Endothelial cell of umbilical vein (primary cell): Measurements from ENCODE around the gene PPIE. TPM values are rescaled to one million over a fixed set of nuclear protein-coding genes. Genes with fewer than 3 reads are reported as not detected.

Experiments used
- BruUV-seq: library from RNA; stranded (reverse); fragments of 400-500 nt; replicated peaks from 2 replicates; lab custom pipeline; 2021; lab: Mats Ljungman, UMichigan
- CTCF ChIA-PET: fragments of 300-600, 350-600 bp; sonication (Branson Sonifier 250); formaldehyde crosslinking; loops from one replicate; lab custom pipeline; 2021; ENCODE audit warnings: antibody characterized with exemption, inconsistent platforms; lab: Charles Lee
- POLR2A ChIA-PET: fragments of 300-600, 350-600 bp; sonication (Branson Sonifier 250); formaldehyde crosslinking; loops from one replicate; lab custom pipeline; 2021; ENCODE audit warnings: antibody characterized with exemption, inconsistent platforms; lab: Charles Lee
- DNase-seq: peaks from one replicate; pipeline ENCODE4 v3.0.0-alpha.2; 2011; ENCODE audit warnings: low read depth, low spot score
- FAIRE-seq: peaks from 2 replicates; lab custom pipeline; 2011; peaks lifted over from hg19 to GRCh38; lab: Jason Lieb, UNC
- H2AFZ ChIP-seq: 2 replicates; pipeline ENCODE4 v1.6.0; 2012; ENCODE audit warnings: low read depth, low read length, control low read depth, inconsistent platforms
- H3K27ac ChIP-seq: 2 replicates; pipeline ENCODE4 v1.5.1; 2011; ENCODE audit warnings: low read depth, mild to moderate bottlenecking, control low read depth, low read length, moderate library complexity; ENCODE audit not compliant: insufficient read depth
- H3K27me3 ChIP-seq, 2 experiments: 2 replicates each; pipeline versions ENCODE4 v1.6.0 to v1.6.1; 2011; ENCODE audit warnings: low read length in 2 of 2, mixed read lengths in 1 of 2; ENCODE audit not compliant: control insufficient read depth in 2 of 2, insufficient read depth in 2 of 2
- H3K36me3 ChIP-seq, 2 experiments: 2 replicates in 1 of 2; 3 replicates in 1 of 2; pipeline ENCODE4 v1.5.1; 2011; ENCODE audit warnings: low read length in 2 of 2, mild to moderate bottlenecking in 1 of 2, moderate library complexity in 1 of 2; ENCODE audit not compliant: control insufficient read depth in 2 of 2, insufficient read depth in 2 of 2; ENCODE audit errors: extremely low read depth in 1 of 2
- H3K4me1 ChIP-seq: 3 replicates; pipeline ENCODE4 v1.5.1; 2011; ENCODE audit warnings: mild to moderate bottlenecking, low read length; ENCODE audit not compliant: control insufficient read depth, insufficient read depth; ENCODE audit errors: extremely low read depth
- H3K4me2 ChIP-seq: 2 replicates; pipeline ENCODE4 v1.6.1; 2011; ENCODE audit warnings: low read length, control low read depth, mixed read lengths; ENCODE audit not compliant: insufficient read depth
- H3K4me3 ChIP-seq, 3 experiments: fragments of 200-600 bp in 1 of 3; sonication (generic), shearing (Covaris generic) in 1 of 3; replicated peaks in 1 of 3; 2 replicates each; pipeline ENCODE4 v1.5.1; 2011 to 2016; ENCODE audit warnings: control low read depth in 3 of 3, low read length in 3 of 3, mild to moderate bottlenecking in 2 of 3, inconsistent platforms in 1 of 3, low read depth in 1 of 3, moderate library complexity in 1 of 3; ENCODE audit not compliant: insufficient read depth in 1 of 3
- H3K79me2 ChIP-seq: 2 replicates; pipeline ENCODE4 v1.6.0; 2012; ENCODE audit warnings: low read length, inconsistent platforms; ENCODE audit not compliant: control insufficient read depth, insufficient read depth
- H3K9ac ChIP-seq: replicated peaks from 2 replicates; pipeline ENCODE3; 2011; ENCODE audit warnings: low read length, control low read depth; ENCODE audit not compliant: insufficient read depth; ENCODE audit errors: extremely low read depth
- H3K9me1 ChIP-seq: replicated peaks from 3 replicates; pipeline ENCODE4 v1.6.0; 2011; ENCODE audit warnings: mild to moderate bottlenecking, low read length; ENCODE audit not compliant: control insufficient read depth, insufficient read depth; ENCODE audit errors: extremely low read depth
- H3K9me3 ChIP-seq: replicated peaks from 2 replicates; pipeline ENCODE4 v1.5.1; 2012; ENCODE audit warnings: low read length, inconsistent platforms; ENCODE audit not compliant: control insufficient read depth, insufficient read depth
- H4K20me1 ChIP-seq: replicated peaks from 2 replicates; pipeline ENCODE3; 2011; ENCODE audit warnings: mild to moderate bottlenecking, low read length; ENCODE audit not compliant: control insufficient read depth, insufficient read depth; ENCODE audit errors: extremely low read depth
- EZH2 ChIP-seq: IDR thresholded peaks from 2 replicates; pipeline ENCODE4 v1.6.1; 2012; ENCODE audit warnings: borderline replicate concordance, low read depth, mild to moderate bottlenecking, moderate library complexity, low read length, inconsistent platforms; ENCODE audit not compliant: severe bottlenecking
- FOS ChIP-seq: IDR thresholded peaks from 2 replicates; pipeline ENCODE4 v1.6.1; 2011; ENCODE audit warnings: mild to moderate bottlenecking, low read length, moderate library complexity, borderline replicate concordance; ENCODE audit not compliant: insufficient read depth
- GATA2 ChIP-seq: IDR thresholded peaks from 2 replicates; pipeline ENCODE4 v1.7.0; 2011; ENCODE audit warnings: low read depth, mild to moderate bottlenecking, moderate library complexity, mixed read lengths, low read length; ENCODE audit not compliant: insufficient read length, insufficient read depth
- JUN ChIP-seq: IDR thresholded peaks from 2 replicates; pipeline ENCODE4 v1.6.1; 2011; ENCODE audit warnings: borderline replicate concordance, low read depth; ENCODE audit not compliant: insufficient read length, insufficient read depth
- MYC ChIP-seq: IDR thresholded peaks from one replicate; pipeline ENCODE4 v1.6.1; 2011; ENCODE audit warnings: mild to moderate bottlenecking, low read depth, low read length
- POLR2A ChIP-seq: IDR thresholded peaks from 2 replicates; pipeline ENCODE4 v1.6.1; 2012; ENCODE audit warnings: low read depth, mild to moderate bottlenecking, control low read depth, low read length
- POLR2AphosphoS5 ChIP-seq: IDR thresholded peaks from 2 replicates; pipeline ENCODE4 v1.6.1; 2012; ENCODE audit warnings: low read depth, mild to moderate bottlenecking, control low read depth, low read length, moderate library complexity; ENCODE audit not compliant: insufficient read depth
- dilution Hi-C: fragments of 300-500 bp; cut with MboI; formaldehyde crosslinking; loops from one replicate; pipeline ENCODE4 v1.15.0; 2019; ENCODE audit warnings: low sequenced_read_pairs; ENCODE audit not compliant: extremely low pct_ligation_motif_present
- intact Hi-C: fragments of 100-400 bp; cut with micrococcal nuclease; formaldehyde crosslinking; loops from one replicate; pipeline ENCODE4 v1.10.0; 2022
- polyA plus RNA-seq, 4 experiments: library from polyadenylated mRNA; depleted of rRNA in 3 of 4; stranded (reverse) in 3 of 4; unstranded in 1 of 4; fragments of >200 nt; gene quantifications; 2 replicates each; pipeline versions ENCODE4 v1.2.1 to v1.2.3, GENCODE V29; 2011 to 2012; ENCODE audit warnings: missing spikeins in 1 of 4
- total RNA-seq: library from RNA; stranded (reverse); gene quantifications from 2 replicates; pipeline ENCODE4 v1.2.3, GENCODE V29; 2021
- TF ChIP-seq, protein P1 (sequence below): IDR thresholded peaks from 2 replicates; pipeline ENCODE4 v1.6.1; 2011; ENCODE audit not compliant: insufficient read depth, insufficient read length
- TF ChIP-seq, protein P2 (sequence below), 2 donors: IDR thresholded peaks; 1 replicate in 1 of 2; 2 replicates in 1 of 2; pipeline ENCODE4 v1.5.1; 2011; ENCODE audit warnings: low read length in 2 of 2, mild to moderate bottlenecking in 2 of 2, moderate library complexity in 2 of 2, control low read depth in 1 of 2, inconsistent platforms in 1 of 2, low read depth in 1 of 2; ENCODE audit not compliant: insufficient read depth in 1 of 2; ENCODE audit errors: extremely low read depth in 1 of 2

The PPIE gene
- total and polyA plus RNA-seq, 2 donors (not counting 3 experiments of a cell fraction or from before 2014, with no cell fraction given) = 44.4 to 74.9 TPM

DNA sequence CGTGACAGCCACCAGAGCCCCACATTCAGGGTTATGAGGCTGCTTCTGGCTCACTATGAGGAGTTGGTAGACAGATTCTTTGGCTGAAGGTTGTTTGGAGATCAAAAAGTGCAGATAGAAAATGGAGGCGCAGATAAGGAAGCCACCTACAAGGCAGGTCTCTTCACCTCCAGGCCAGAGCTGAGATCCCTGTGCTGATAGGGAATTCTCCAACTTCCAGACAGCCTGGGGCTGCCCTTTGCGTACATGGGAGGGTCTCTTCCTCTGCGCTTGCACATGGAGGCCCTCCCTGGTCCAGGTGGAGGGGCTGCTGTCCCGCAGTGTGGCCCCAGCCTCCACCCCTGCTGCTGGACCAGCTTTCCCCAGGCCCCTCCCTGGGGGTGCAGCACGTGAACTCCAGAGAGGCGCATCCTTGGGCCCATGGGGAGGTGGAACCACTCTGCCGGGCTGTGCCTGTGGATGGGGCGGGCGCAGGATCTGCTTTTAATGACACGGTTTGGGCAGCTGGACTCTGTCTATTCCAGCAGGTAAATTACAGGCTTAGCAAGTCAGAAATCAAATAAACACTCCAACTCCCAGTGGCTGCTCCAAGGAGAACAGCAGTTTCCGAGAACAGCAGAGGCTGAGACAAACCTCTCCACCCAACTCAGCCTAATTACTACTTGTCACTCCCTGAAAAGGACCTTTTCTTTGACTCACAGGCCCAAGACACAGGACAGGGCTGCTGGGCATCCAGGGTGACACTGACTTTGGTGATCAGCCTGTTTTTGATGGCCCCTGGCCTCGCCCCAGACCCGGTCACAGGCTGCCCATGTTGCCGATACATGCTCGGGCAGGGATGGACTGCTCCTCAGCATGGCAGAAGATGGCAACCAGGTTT lies 20.1 kb downstream of the PPIE start:
- FAIRE-seq (no peak), DNase-seq (no peak)
- peaks cover 0 to 10% of the 10 kb centered on the region in 2 experiments for H3K36me3 ChIP-seq
- H3K4me2 ChIP-seq = no peak overlapping the region
- no peak overlapping the region for H3K4me3 ChIP-seq
- no peak overlapping the region for H3K9ac ChIP-seq
- intact Hi-C loops = no loop called here
- no peaks in the 10 kb centered on the region for H3K27me3 ChIP-seq
- H3K9me1 ChIP-seq = no peaks in the 10 kb centered on the region
- H3K9me3 ChIP-seq = no peaks in the 10 kb centered on the region
- no TSS peak for BruUV-seq
- dilution Hi-C loops = no loop called here
- H3K27ac ChIP-seq = no peak overlapping the region
- POLR2A ChIA-PET = no interaction called here
- H2AFZ ChIP-seq = no peak overlapping the region
- CTCF ChIA-PET = no interaction called here
- no peaks in the 10 kb centered on the region for H4K20me1 ChIP-seq
- H3K79me2 ChIP-seq = no peaks in the 10 kb centered on the region
- TF ChIP-seq, protein P1, sequence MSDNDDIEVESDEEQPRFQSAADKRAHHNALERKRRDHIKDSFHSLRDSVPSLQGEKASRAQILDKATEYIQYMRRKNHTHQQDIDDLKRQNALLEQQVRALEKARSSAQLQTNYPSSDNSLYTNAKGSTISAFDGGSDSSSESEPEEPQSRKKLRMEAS = no peak
- no peak for TF ChIP-seq JUN
- TF ChIP-seq, protein P2, sequence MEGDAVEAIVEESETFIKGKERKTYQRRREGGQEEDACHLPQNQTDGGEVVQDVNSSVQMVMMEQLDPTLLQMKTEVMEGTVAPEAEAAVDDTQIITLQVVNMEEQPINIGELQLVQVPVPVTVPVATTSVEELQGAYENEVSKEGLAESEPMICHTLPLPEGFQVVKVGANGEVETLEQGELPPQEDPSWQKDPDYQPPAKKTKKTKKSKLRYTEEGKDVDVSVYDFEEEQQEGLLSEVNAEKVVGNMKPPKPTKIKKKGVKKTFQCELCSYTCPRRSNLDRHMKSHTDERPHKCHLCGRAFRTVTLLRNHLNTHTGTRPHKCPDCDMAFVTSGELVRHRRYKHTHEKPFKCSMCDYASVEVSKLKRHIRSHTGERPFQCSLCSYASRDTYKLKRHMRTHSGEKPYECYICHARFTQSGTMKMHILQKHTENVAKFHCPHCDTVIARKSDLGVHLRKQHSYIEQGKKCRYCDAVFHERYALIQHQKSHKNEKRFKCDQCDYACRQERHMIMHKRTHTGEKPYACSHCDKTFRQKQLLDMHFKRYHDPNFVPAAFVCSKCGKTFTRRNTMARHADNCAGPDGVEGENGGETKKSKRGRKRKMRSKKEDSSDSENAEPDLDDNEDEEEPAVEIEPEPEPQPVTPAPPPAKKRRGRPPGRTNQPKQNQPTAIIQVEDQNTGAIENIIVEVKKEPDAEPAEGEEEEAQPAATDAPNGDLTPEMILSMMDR (IDR thresholded peaks at IDR 0.05; ENCODE audit: extremely low read depth in 1 of 2, insufficient read depth in 1 of 2, low read depth in 1 of 2, low read length in 2 of 2) = no peak
- no peak for TF ChIP-seq GATA2
- no peak for TF ChIP-seq FOS
- no peak for TF ChIP-seq MYC
- no peak for TF ChIP-seq POLR2AphosphoS5
- TF ChIP-seq POLR2A = no peak
- TF ChIP-seq EZH2 = no peak
- no peaks in the 10 kb centered on the region for H3K4me1 ChIP-seq
